HepG2 (cell line): Measurements from ENCODE around the gene BIRC5. TPM values are rescaled to one million over a fixed set of nuclear protein-coding genes. Genes with fewer than 3 reads are reported as not detected.
A peak's percentile ranks its signal among the peaks of the same experiment; 100 is the strongest.

Source experiments
- AKAP8 ChIP-seq: sonication (generic); formaldehyde crosslinking; IDR thresholded peaks from 2 replicates; pipeline ENCODE4 v1.5.1; 2020; ENCODE audit warnings: mild to moderate bottlenecking, missing genetic modification reagents
- BRF2 ChIP-seq: sonication (generic); formaldehyde crosslinking; IDR thresholded peaks from 2 replicates; pipeline ENCODE4 v1.8.1; 2022; ENCODE audit warnings: mild to moderate bottlenecking, missing genetic modification reagents
- CREM ChIP-seq, 2 experiments: sonication (generic) in 1 of 2; formaldehyde crosslinking in 1 of 2; IDR thresholded peaks; 2 replicates each; pipeline versions ENCODE4 v1.4.0 to v1.6.1; 2016 to 2020; ENCODE audit warnings: antibody characterized with exemption in 1 of 2, mild to moderate bottlenecking in 1 of 2, missing genetic modification reagents in 1 of 2
- DPF2 ChIP-seq: sonication (generic); formaldehyde crosslinking; IDR thresholded peaks from 2 replicates; pipeline ENCODE4 v1.4.0; 2020; ENCODE audit warnings: mild to moderate bottlenecking, low read depth, missing genetic modification reagents, borderline replicate concordance
- FLYWCH1 ChIP-seq: sonication (generic); formaldehyde crosslinking; IDR thresholded peaks from 2 replicates; pipeline ENCODE4 v1.8.1; 2023; ENCODE audit warnings: mild to moderate bottlenecking, missing genetic modification reagents
- FOXM1 ChIP-seq: sonication (generic); formaldehyde crosslinking; IDR thresholded peaks from 2 replicates; pipeline ENCODE4 v1.5.0; 2020; ENCODE audit warnings: missing genetic modification reagents
- HMG20B ChIP-seq: conservative IDR thresholded peaks from 2 replicates; pipeline ENCODE4 v1.6.1; 2016; ENCODE audit warnings: missing genetic modification reagents, missing compliant biosample characterization
- LRRFIP1 ChIP-seq: sonication (generic); formaldehyde crosslinking; conservative IDR thresholded peaks from 2 replicates; pipeline ENCODE4 v1.4.0; 2020; ENCODE audit warnings: missing genetic modification reagents
- MED1 ChIP-seq: sonication (generic); formaldehyde crosslinking; IDR thresholded peaks from 2 replicates; pipeline ENCODE4 v1.4.0; 2020; ENCODE audit warnings: missing genetic modification reagents
- NR2F1 ChIP-seq, 2 experiments: fragments of 450-650 bp in 1 of 2; formaldehyde crosslinking in 1 of 2; IDR thresholded peaks; 2 replicates each; pipeline versions ENCODE4 v1.5.0 to v1.6.1; 2016 to 2020; ENCODE audit warnings: mild to moderate bottlenecking in 1 of 2, missing compliant biosample characterization in 1 of 2, missing genetic modification reagents in 1 of 2, moderate library complexity in 1 of 2
- PRDM10 ChIP-seq: sonication (generic); formaldehyde crosslinking; IDR thresholded peaks from 2 replicates; pipeline ENCODE4 v1.4.0; 2020; ENCODE audit warnings: low read depth, missing genetic modification reagents
- SMARCE1 ChIP-seq: fragments of 450-650 bp; IDR thresholded peaks from 2 replicates; pipeline ENCODE4 v1.6.1; 2017; ENCODE audit warnings: borderline replicate concordance
- SP4 ChIP-seq: sonication (generic); formaldehyde crosslinking; IDR thresholded peaks from 2 replicates; pipeline ENCODE4 v1.8.1; 2023; ENCODE audit warnings: mild to moderate bottlenecking, missing genetic modification reagents
- TEAD3 ChIP-seq: optimal IDR thresholded peaks from 2 replicates; pipeline ENCODE3; 2016; ENCODE audit warnings: borderline replicate concordance
- TGIF2 ChIP-seq: IDR thresholded peaks from 2 replicates; pipeline ENCODE4 v1.6.1; 2016; ENCODE audit warnings: control low read depth, missing compliant biosample characterization
- ZFYVE20 ChIP-seq: sonication (generic); formaldehyde crosslinking; IDR thresholded peaks from 2 replicates; pipeline ENCODE4 v1.8.0; 2023; ENCODE audit warnings: low read depth, mild to moderate bottlenecking, moderate library complexity, missing genetic modification reagents, borderline replicate concordance
- ZNF282 ChIP-seq: fragments of 450-650 bp; IDR thresholded peaks from 2 replicates; pipeline ENCODE4 v1.6.1; 2018; ENCODE audit not compliant: partially characterized antibody
- ZNF572 ChIP-seq: sonication (generic); formaldehyde crosslinking; IDR thresholded peaks from 2 replicates; pipeline ENCODE4 v1.5.1; 2020; ENCODE audit warnings: mild to moderate bottlenecking, missing genetic modification reagents
- ZNF644 ChIP-seq: IDR thresholded peaks from 2 replicates; pipeline ENCODE4 v1.6.1; 2016; ENCODE audit warnings: low read depth
- ZNF749 ChIP-seq: sonication (generic); formaldehyde crosslinking; IDR thresholded peaks from 2 replicates; pipeline ENCODE4 v1.8.0; 2022; ENCODE audit warnings: mild to moderate bottlenecking, missing genetic modification reagents, moderate library complexity, borderline replicate concordance
- ZSCAN25 ChIP-seq: sonication (generic); formaldehyde crosslinking; IDR thresholded peaks from 2 replicates; pipeline ENCODE4 v1.8.0; 2022; ENCODE audit warnings: mild to moderate bottlenecking, missing genetic modification reagents
- polyA plus RNA-seq, 8 experiments: library from polyadenylated mRNA; depleted of rRNA in 3 of 8; stranded (reverse) in 7 of 8; unstranded in 1 of 8; fragments of >200 nt; fragmentation: Illumina TruSeq in 4 of 8; extraction: Trizol in 4 of 8; gene quantifications; 2 replicates each; pipeline versions ENCODE4 v1.2.1 to v1.2.3, GENCODE V29; 2011 to 2016; ENCODE audit warnings: low read depth in 4 of 8, missing spikeins in 1 of 8, mixed read lengths in 1 of 8; ENCODE audit not compliant: insufficient read depth in 1 of 8
- total RNA-seq, 5 experiments: library from RNA; depleted of rRNA; stranded (reverse); fragments of >200 nt; fragmentation: Illumina TruSeq; extraction: Trizol; gene quantifications; 2 replicates each; pipeline ENCODE4 v1.2.3, GENCODE V29; 2016; ENCODE audit warnings: low read depth in 1 of 5

Gene BIRC5
- total and polyA plus RNA-seq, 2 of the 13 experiments (the other 11 are each of a cell fraction or from before 2014, with no cell fraction given): 30.3 to 135 TPM

GRCh38 chr17:78241277-78242023 lies 27.4 kb downstream of the BIRC5 start (continued):
- no peak for TF ChIP-seq BRF2 (CRISPR knock-in tag)
- TF ChIP-seq NR2F1 (CRISPR knock-in tag; IDR thresholded peaks at IDR 0.05): peak in 1 of 2 experiments; percentile 50; a peak in 2 of 4 replicates
- peak; percentile 89 for TF ChIP-seq ZFYVE20
- TF ChIP-seq HMG20B (CRISPR knock-in tag): 0 out of 2 replicates have a peak, but pooled peaks have one; percentile 40
- no peak for TF ChIP-seq FLYWCH1
- TF ChIP-seq FOXM1 (CRISPR knock-in tag): no peak
- peak; percentile 59; the same call in 1 of the 2 replicates for TF ChIP-seq CREM (IDR thresholded peaks at IDR 0.05)
- no peak for TF ChIP-seq CREM (CRISPR knock-in tag; IDR thresholded peaks at IDR 0.05)
- no peak for TF ChIP-seq ZNF572 (CRISPR knock-in tag)
- TF ChIP-seq ZNF644: peak; percentile 77; the same call in 1 of the 2 replicates
- TF ChIP-seq TGIF2: peak; percentile 65; the same call in 1 of the 2 replicates
- TF ChIP-seq ZNF282: no peak
- TF ChIP-seq ZSCAN25 (CRISPR knock-in tag): peak; percentile 41; the same call in 1 of the 2 replicates
- TF ChIP-seq ZNF749 (CRISPR knock-in tag): 0 out of 2 replicates have a peak, but pooled peaks have one; percentile 8
- no peak for TF ChIP-seq TEAD3 (CRISPR knock-in tag)
- TF ChIP-seq AKAP8 (CRISPR knock-in tag): peak; percentile 65; the same call in 1 of the 2 replicates
- no peak for TF ChIP-seq LRRFIP1 (CRISPR knock-in tag)
- 0 out of 2 replicates have a peak, but pooled peaks have one; percentile 11 for TF ChIP-seq DPF2
- no peak for TF ChIP-seq SMARCE1
- TF ChIP-seq SP4 (CRISPR knock-in tag): peak; percentile 50; the same call in 1 of the 2 replicates
- TF ChIP-seq MED1 (CRISPR knock-in tag): peak; percentile 55; the same call in 1 of the 2 replicates
- peak; percentile 54; the same call in 1 of the 2 replicates for TF ChIP-seq PRDM10 (CRISPR knock-in tag)
